Transverse colon (tissue), 4 donors: ENCODE measurements around the gene PRADC1. TPM values are rescaled to one million over a fixed set of nuclear protein-coding genes. Genes with fewer than 3 reads are reported as not detected.

ENCODE experiments used
- DNase-seq: peaks from one replicate; pipeline ENCODE4 v3.0.0-alpha.2; 2019
- H3K27ac ChIP-seq, 4 donors: fragments of 200-600 bp; sonication (generic); 2 replicates each; pipeline ENCODE4 v1.5.1; 2016 to 2018; ENCODE audit warnings: inconsistent platforms in 4 of 4
- H3K27me3 ChIP-seq: fragments of 200-600 bp; sonication (generic); 2 replicates; pipeline ENCODE4 v1.5.1; 2017; ENCODE audit warnings: inconsistent platforms
- H3K36me3 ChIP-seq, 4 donors: fragments of 200-600 bp; sonication (generic); 2 replicates each; pipeline ENCODE4 v1.5.1; 2017 to 2019; ENCODE audit warnings: inconsistent platforms in 4 of 4
- H3K4me1 ChIP-seq, 4 donors: fragments of 200-600 bp; sonication (generic); 2 replicates each; pipeline ENCODE4 v1.5.1; 2017 to 2020; ENCODE audit warnings: inconsistent platforms in 4 of 4
- H3K4me3 ChIP-seq, 4 donors: fragments of 200-600 bp; sonication (generic); 1 replicate in 1 of 4; 2 replicates in 3 of 4; pipeline versions ENCODE4 v1.5.1 to v1.6.1; 2017 to 2019; ENCODE audit warnings: inconsistent platforms in 4 of 4
- H3K9me3 ChIP-seq, 2 donors: fragments of 200-600 bp; sonication (generic); 2 replicates each; pipeline ENCODE4 v1.5.1; 2017 to 2019; ENCODE audit warnings: inconsistent platforms in 2 of 2
- EP300 ChIP-seq: sonication (generic); formaldehyde crosslinking; IDR thresholded peaks from one replicate; pipeline ENCODE4 v1.6.1; 2017; ENCODE audit warnings: antibody characterized with exemption, low read depth
- POLR2A ChIP-seq: fragments of 450-650 bp; IDR thresholded peaks from one replicate; pipeline ENCODE4 v1.6.1; 2016; ENCODE audit warnings: antibody characterized with exemption, mild to moderate bottlenecking, moderate library complexity
- POLR2AphosphoS5 ChIP-seq, 3 donors: sonication (generic); formaldehyde crosslinking; IDR thresholded peaks; one replicate each; pipeline ENCODE4 v1.6.1; 2016; ENCODE audit warnings: antibody characterized with exemption in 3 of 3
- WGBS, 2 donors: methylation state at CpG; one replicate each; pipeline ENCODE4 v1.1.5; 2018; ENCODE audit warnings: low coverage in 1 of 2; 5-methylcytosine and 5-hydroxymethylcytosine counted together
- in situ Hi-C, 4 donors: fragments of 200-750 bp; cut with MboI; loops; one replicate each; pipeline versions ENCODE4 v1.15.0 to v1.15.1; 2017; ENCODE audit warnings: low sequenced_read_pairs in 3 of 4, low pct_ligation_motif_present in 1 of 4, low pct_unique_long_range_greater_than_20kb in 1 of 4
- intact Hi-C: fragments of 100-400 bp; cut with DNase I; formaldehyde crosslinking; loops from one replicate; pipeline ENCODE4 v1.15.1; 2023; ENCODE audit warnings: low total_unique reads
- total RNA-seq, 4 donors: library from RNA; depleted of rRNA; stranded (reverse); fragments of >200 nt; gene quantifications; one replicate each; pipeline ENCODE4 v1.1.0, GENCODE V29; 2016
- TF ChIP-seq, protein P1 (sequence below), 5 experiments: fragments of 200-600 bp in 3 of 5; fragments of 450-650 bp in 2 of 5; sonication (generic) in 3 of 5; IDR thresholded peaks; 1 replicate in 2 of 5; 2 replicates in 3 of 5; pipeline ENCODE4 v1.5.1; 2016 to 2017; ENCODE audit warnings: antibody characterized with exemption in 5 of 5, inconsistent platforms in 3 of 5, mild to moderate bottlenecking in 2 of 5, moderate library complexity in 1 of 5

The PRADC1 gene
- total RNA-seq, 4 donors from 2014 or later, result 44.3 to 77.1 (median 61.8) TPM

DNA sequence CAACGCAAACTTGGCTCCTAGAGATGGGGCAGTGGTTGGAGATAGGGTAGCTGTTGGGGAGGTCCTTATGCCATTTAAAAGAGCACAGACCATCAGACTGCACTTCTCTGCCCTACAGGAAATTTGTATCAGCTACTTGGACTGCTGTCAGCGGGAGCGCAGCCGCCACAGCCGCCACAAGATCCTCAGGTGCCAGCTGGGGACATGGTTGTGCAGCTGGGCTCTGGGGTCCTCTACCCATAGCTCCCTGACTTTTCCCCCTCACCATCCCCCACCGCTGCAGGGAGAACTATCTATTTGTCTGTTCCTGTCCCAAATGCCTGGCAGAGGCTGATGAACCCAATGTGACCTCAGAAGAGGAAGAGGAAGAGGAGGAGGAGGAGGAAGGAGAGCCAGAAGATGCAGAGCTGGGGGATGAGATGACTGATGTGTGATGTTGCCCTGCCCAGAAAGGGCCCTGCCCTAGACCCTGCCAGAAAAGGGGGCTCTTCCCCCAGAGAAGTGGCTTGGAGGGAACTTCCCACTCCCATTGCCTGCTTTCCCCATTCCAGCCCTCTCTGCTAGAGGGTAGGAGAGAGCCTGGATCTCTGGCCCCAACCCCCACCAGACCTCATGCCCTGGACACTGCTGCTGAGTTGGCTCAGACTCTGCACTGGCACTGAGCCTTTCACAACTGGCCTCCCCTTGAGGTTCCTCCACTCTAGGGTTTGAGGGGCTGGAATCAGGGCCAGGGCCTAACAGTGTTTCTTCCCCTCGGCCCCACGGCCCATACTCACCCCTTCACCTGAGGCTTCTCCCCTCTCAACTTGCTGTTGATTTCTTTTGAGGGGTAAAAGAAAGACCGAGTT, 7.3 kb downstream of the PRADC1 start:
- no peak overlapping the region for H3K4me3 ChIP-seq
- TF ChIP-seq POLR2AphosphoS5 (IDR thresholded peaks at IDR 0.05) (no peak), EP300 (no peak), POLR2A (no peak)
- TF ChIP-seq, protein P1, sequence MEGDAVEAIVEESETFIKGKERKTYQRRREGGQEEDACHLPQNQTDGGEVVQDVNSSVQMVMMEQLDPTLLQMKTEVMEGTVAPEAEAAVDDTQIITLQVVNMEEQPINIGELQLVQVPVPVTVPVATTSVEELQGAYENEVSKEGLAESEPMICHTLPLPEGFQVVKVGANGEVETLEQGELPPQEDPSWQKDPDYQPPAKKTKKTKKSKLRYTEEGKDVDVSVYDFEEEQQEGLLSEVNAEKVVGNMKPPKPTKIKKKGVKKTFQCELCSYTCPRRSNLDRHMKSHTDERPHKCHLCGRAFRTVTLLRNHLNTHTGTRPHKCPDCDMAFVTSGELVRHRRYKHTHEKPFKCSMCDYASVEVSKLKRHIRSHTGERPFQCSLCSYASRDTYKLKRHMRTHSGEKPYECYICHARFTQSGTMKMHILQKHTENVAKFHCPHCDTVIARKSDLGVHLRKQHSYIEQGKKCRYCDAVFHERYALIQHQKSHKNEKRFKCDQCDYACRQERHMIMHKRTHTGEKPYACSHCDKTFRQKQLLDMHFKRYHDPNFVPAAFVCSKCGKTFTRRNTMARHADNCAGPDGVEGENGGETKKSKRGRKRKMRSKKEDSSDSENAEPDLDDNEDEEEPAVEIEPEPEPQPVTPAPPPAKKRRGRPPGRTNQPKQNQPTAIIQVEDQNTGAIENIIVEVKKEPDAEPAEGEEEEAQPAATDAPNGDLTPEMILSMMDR (IDR thresholded peaks at IDR 0.05), result no peak
- no peak for DNase-seq
- no peaks in the 10 kb centered on the region for H3K4me1 ChIP-seq
- intact Hi-C loops, result no loop called here
- 81% methylated on average over 9 of the region's 9 CpGs; no CpG with 5 or more reads in 1 of the 2 donors for WGBS, 2 donors
- in situ Hi-C loops, result loop anchor here in 1 of 4 donors (25.0 kb wide), 1 partner anchor 512 kb away; the partner anchor contains the start of gene TPRKB
- peaks cover 0 to 15% (median 0%) of the 10 kb centered on the region in 4 donors for H3K36me3 ChIP-seq
- H3K9me3 ChIP-seq, result no peaks in the 10 kb centered on the region
- H3K27ac ChIP-seq, result no peak overlapping the region
- H3K27me3 ChIP-seq, result no peaks in the 10 kb centered on the region

GRCh38 chr2:73223821-73224220, 9.2 kb downstream of the PRADC1 start:
- Histone ChIP-seq H3K4me1 (no peaks in the 10 kb centered on the region), H3K36me3 (peaks cover 0 to 15% (median 0%) of the 10 kb centered on the region in 4 donors)

GRCh38 chr2:73218298-73218697, 14.7 kb downstream of the PRADC1 start:
- Histone ChIP-seq H3K27me3 (no peaks in the 10 kb centered on the region), H3K4me3 (no peak overlapping the region), H3K4me1 (peaks cover 0 to 20% (median 14%) of the 10 kb centered on the region in 4 donors), H3K27ac (no peak overlapping the region), H3K9me3 (no peaks in the 10 kb centered on the region), H3K36me3 (peaks cover 0 to 8% (median 0%) of the 10 kb centered on the region in 4 donors)
- DNase-seq, result no peak
- in situ Hi-C loops, result no loop called here
- intact Hi-C loops, result no loop called here
- TF ChIP-seq POLR2AphosphoS5 (IDR thresholded peaks at IDR 0.05) (no peak), EP300 (no peak)

More at GRCh38 chr2:73223821-73224220, 9.2 kb downstream of the PRADC1 start:
- DNase-seq, result no peak
- WGBS, 2 donors, result 76 to 84% methylated on average over 2 to 4 of the region's 4 CpGs
- Histone ChIP-seq H3K4me3 (no peak overlapping the region), H3K27ac (no peak overlapping the region), H3K27me3 (no peaks in the 10 kb centered on the region), H3K9me3 (no peaks in the 10 kb centered on the region)
- TF ChIP-seq, protein P1 (IDR thresholded peaks at IDR 0.05), result no peak
- TF ChIP-seq POLR2A, result no peak
- TF ChIP-seq POLR2AphosphoS5 (IDR thresholded peaks at IDR 0.05), result no peak
- no peak for TF ChIP-seq EP300
- in situ Hi-C loops, result no loop called here
- intact Hi-C loops, result no loop called here

GRCh38 chr2:73217826-73218225, 15.2 kb downstream of the PRADC1 start:
- 89% methylated on average over 2 of the region's 2 CpGs; no CpG with 5 or more reads in 1 of the 2 donors for WGBS, 2 donors
- in situ Hi-C loops (no loop called here), intact Hi-C loops (no loop called here)
- Histone ChIP-seq H3K9me3 (no peaks in the 10 kb centered on the region), H3K4me3 (no peak overlapping the region), H3K36me3 (peaks cover 0 to 8% (median 0%) of the 10 kb centered on the region in 4 donors), H3K4me1 (peaks cover 0 to 23% (median 16%) of the 10 kb centered on the region in 4 donors), H3K27ac (no peak overlapping the region), H3K27me3 (no peaks in the 10 kb centered on the region)
- DNase-seq, result no peak
- TF ChIP-seq POLR2A (no peak), EP300 (no peak), POLR2AphosphoS5 (IDR thresholded peaks at IDR 0.05) (no peak)
- TF ChIP-seq, protein P1 (IDR thresholded peaks at IDR 0.05), result no peak
